CD8-positive, alpha-beta memory T cell (primary cell): ENCODE data around the gene HABP2. TPM values are rescaled to one million over a fixed set of nuclear protein-coding genes. Genes with fewer than 3 reads are reported as not detected.

Experiments
- CTCF ChIA-PET: fragments of 350-600 bp; sonication (Branson Sonifier 250); formaldehyde crosslinking; loops from one replicate; lab custom pipeline; 2021; ENCODE audit warnings: antibody characterized with exemption; lab: Charles Lee
- POLR2A ChIA-PET: fragments of 350-600 bp; sonication (Branson Sonifier 250); formaldehyde crosslinking; loops from one replicate; lab custom pipeline; 2021; ENCODE audit warnings: antibody characterized with exemption; lab: Charles Lee
- DNase-seq, 5 donors: peaks; one replicate each; pipeline versions ENCODE4 v3.0.0 to v3.0.0-alpha.2; 2020 to 2022; ENCODE audit warnings: mixed read lengths in 1 of 5
- H3K27ac ChIP-seq: one replicate; pipeline ENCODE4 v1.7.0; 2013; ENCODE audit warnings: low read depth, mild to moderate bottlenecking, low read length, moderate library complexity
- H3K27me3 ChIP-seq: 2 replicates; pipeline ENCODE4 v1.7.0; 2013; ENCODE audit warnings: low read length, mild to moderate bottlenecking; ENCODE audit not compliant: insufficient read depth, poor library complexity, severe bottlenecking
- H3K36me3 ChIP-seq: 2 replicates; pipeline ENCODE4 v1.7.0; 2013; ENCODE audit warnings: mild to moderate bottlenecking, low read length, moderate library complexity; ENCODE audit not compliant: insufficient read depth
- H3K4me1 ChIP-seq: 2 replicates; pipeline ENCODE4 v1.7.0; 2013; ENCODE audit warnings: mild to moderate bottlenecking, low read length, moderate library complexity; ENCODE audit not compliant: insufficient read depth
- H3K4me3 ChIP-seq: 2 replicates; pipeline ENCODE4 v1.7.0; 2013; ENCODE audit warnings: mild to moderate bottlenecking, low read length
- H3K9me3 ChIP-seq: 2 replicates; pipeline ENCODE4 v1.7.0; 2013; ENCODE audit warnings: mild to moderate bottlenecking, low read length
- H3K27ac Mint-ChIP-seq, 8 donors: one replicate each; pipeline ENCODE4 v1.8.0; 2020 to 2021; ENCODE audit warnings: mixed read lengths in 8 of 8, mild to moderate bottlenecking in 6 of 8, inconsistent platforms in 3 of 8, moderate library complexity in 3 of 8
- H3K27me3 Mint-ChIP-seq, 2 donors: one replicate each; pipeline ENCODE4 v1.8.0; 2020 to 2021; ENCODE audit warnings: mixed read lengths in 2 of 2, mild to moderate bottlenecking in 1 of 2, moderate library complexity in 1 of 2
- H3K36me3 Mint-ChIP-seq, 3 donors: one replicate each; pipeline ENCODE4 v1.8.0; 2020 to 2021; ENCODE audit warnings: mixed read lengths in 3 of 3, inconsistent platforms in 1 of 3, mild to moderate bottlenecking in 1 of 3
- H3K4me1 Mint-ChIP-seq, 3 donors: one replicate each; pipeline ENCODE4 v1.8.0; 2020 to 2021; ENCODE audit warnings: mixed read lengths in 3 of 3, inconsistent platforms in 1 of 3, mild to moderate bottlenecking in 1 of 3
- H3K4me3 Mint-ChIP-seq, 7 donors: one replicate each; pipeline ENCODE4 v1.8.0; 2020 to 2021; ENCODE audit warnings: mixed read lengths in 7 of 7, mild to moderate bottlenecking in 6 of 7, moderate library complexity in 4 of 7, inconsistent platforms in 2 of 7
- H3K9me3 Mint-ChIP-seq, 5 donors: one replicate each; pipeline ENCODE4 v1.8.0; 2020 to 2022; ENCODE audit warnings: mixed read lengths in 5 of 5, mild to moderate bottlenecking in 3 of 5, moderate library complexity in 2 of 5, inconsistent platforms in 1 of 5
- polyA plus RNA-seq: library from polyadenylated mRNA; unstranded; fragments of 300-500 nt; fragmentation: Illumina TruSeq; gene quantifications from one replicate; pipeline ENCODE4 v1.2.3, GENCODE V29; 2021
- total RNA-seq, 2 experiments: library from RNA; stranded (reverse); gene quantifications; one replicate each; pipeline ENCODE4 v1.2.3, GENCODE V29; 2021

HABP2 gene
- total and polyA plus RNA-seq, 3 experiments from 2014 or later = not detected

DNA sequence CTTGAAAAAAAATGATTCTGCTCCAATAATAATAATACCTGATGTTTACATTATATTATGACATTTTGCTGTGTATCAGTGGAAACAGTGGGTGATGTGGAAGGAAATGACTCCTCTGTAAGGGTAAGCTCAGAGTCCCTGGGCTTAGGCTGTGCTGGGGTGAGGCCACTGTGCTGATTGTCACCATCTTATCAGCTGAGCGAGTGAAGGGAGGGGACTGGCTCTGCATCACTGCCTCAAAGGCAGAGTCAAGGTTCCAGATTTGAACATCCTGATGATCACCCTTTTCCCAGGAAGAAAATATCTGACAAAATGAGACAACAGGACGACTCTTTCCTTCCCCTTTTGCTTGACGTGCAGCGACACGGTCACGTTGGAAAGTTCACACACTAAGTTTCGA, 24.0 kb upstream of the HABP2 start:
- H3K4me3 Mint-ChIP-seq = no peak overlapping the region
- no peaks in the 10 kb centered on the region for H3K4me1 Mint-ChIP-seq
- DNase-seq = no peak
- no peaks in the 10 kb centered on the region for H3K4me1 ChIP-seq
- H3K9me3 ChIP-seq = no peaks in the 10 kb centered on the region
- no peaks in the 10 kb centered on the region for H3K27me3 ChIP-seq
- CTCF ChIA-PET = no interaction called here
- POLR2A ChIA-PET = no interaction called here
- peaks cover 0 to 2% (median 0%) of the 10 kb centered on the region in 5 donors for H3K9me3 Mint-ChIP-seq
- H3K27ac ChIP-seq = no peak overlapping the region
- H3K4me3 ChIP-seq = no peak overlapping the region
- H3K36me3 ChIP-seq = no peaks in the 10 kb centered on the region
- no peak overlapping the region for H3K27ac Mint-ChIP-seq
- H3K36me3 Mint-ChIP-seq = no peaks in the 10 kb centered on the region
- H3K27me3 Mint-ChIP-seq = peaks cover 13 to 18% of the 10 kb centered on the region in 2 donors

DNA sequence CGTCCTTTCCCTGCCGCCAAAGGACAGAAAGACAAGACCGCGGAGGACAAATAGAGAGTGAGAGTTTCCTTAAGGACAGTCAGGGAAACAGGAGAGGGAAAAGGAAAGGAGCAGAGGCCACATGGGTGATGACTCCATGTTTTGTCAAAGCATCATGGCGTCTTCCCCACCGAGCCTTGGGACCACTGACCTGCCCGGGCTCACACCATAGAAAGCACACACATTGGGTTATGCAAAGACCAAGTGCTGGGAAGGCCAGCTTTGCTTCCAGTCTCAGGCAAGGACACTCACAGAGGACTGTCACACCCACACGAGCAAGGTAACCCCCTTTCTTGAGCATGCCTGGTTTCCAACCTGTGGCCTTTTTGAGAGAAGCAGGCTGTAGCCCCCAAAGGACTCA, 23.3 kb upstream of the HABP2 start:
- Histone ChIP-seq H3K4me1 (no peaks in the 10 kb centered on the region), H3K27me3 (no peaks in the 10 kb centered on the region), H3K9me3 (no peaks in the 10 kb centered on the region), H3K36me3 (no peaks in the 10 kb centered on the region), H3K4me3 (no peak overlapping the region), H3K27ac (no peak overlapping the region)
- Mint-ChIP-seq H3K4me1 (no peaks in the 10 kb centered on the region), H3K4me3 (no peak overlapping the region), H3K36me3 (no peaks in the 10 kb centered on the region), H3K27me3 (peaks cover 13 to 18% of the 10 kb centered on the region in 2 donors), H3K27ac (no peak overlapping the region), H3K9me3 (peaks cover 0 to 2% (median 0%) of the 10 kb centered on the region in 5 donors)
- POLR2A ChIA-PET = no interaction called here
- CTCF ChIA-PET = no interaction called here
- DNase-seq = no peak

GRCh38 chr10:113530476-113530875, 22.4 kb upstream of the HABP2 start:
- no peaks in the 10 kb centered on the region for H3K4me1 Mint-ChIP-seq
- H3K36me3 Mint-ChIP-seq = no peaks in the 10 kb centered on the region
- Histone ChIP-seq H3K4me3 (no peak overlapping the region), H3K36me3 (no peaks in the 10 kb centered on the region), H3K9me3 (no peaks in the 10 kb centered on the region), H3K27me3 (no peaks in the 10 kb centered on the region), H3K4me1 (no peaks in the 10 kb centered on the region), H3K27ac (no peak overlapping the region)
- ChIA-PET CTCF (no interaction called here), POLR2A (no interaction called here)
- DNase-seq = no peak
- peaks cover 11 to 27% of the 10 kb centered on the region in 2 donors for H3K27me3 Mint-ChIP-seq
- peaks cover 0 to 2% (median 0%) of the 10 kb centered on the region in 5 donors for H3K9me3 Mint-ChIP-seq
- H3K27ac Mint-ChIP-seq = no peak overlapping the region
- no peak overlapping the region for H3K4me3 Mint-ChIP-seq

- CTCF ChIA-PET = no interaction called here
- Mint-ChIP-seq H3K4me3 (no peak overlapping the region), H3K27ac (no peak overlapping the region)
Measured at GRCh38 chr10:113532724-113533123, 20.1 kb upstream of the HABP2 start.

DNA sequence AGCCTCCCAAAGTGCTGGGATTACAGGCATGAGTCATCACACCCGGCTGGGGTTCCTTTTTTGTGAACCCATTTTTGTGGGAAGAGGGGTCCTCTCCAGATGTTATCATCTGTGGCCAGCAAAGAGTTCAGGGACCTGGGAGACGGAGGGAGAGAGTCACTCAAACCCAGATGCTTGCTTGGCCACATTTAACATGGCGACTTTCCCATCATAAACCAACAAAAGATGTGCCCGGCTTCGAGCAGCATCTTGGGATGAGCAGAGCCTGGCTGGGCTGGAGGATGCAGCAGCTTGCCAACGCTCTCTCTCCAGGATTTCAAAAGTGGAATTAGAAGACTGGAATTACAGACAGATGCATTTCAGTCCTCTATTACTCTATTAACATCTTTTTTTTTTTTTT, 19.1 kb upstream of the HABP2 start:
- Mint-ChIP-seq H3K4me1 (no peaks in the 10 kb centered on the region), H3K4me3 (no peak overlapping the region), H3K27me3 (peaks cover 14 to 34% of the 10 kb centered on the region in 2 donors), H3K27ac (no peak overlapping the region), H3K9me3 (peaks cover 0 to 2% (median 0%) of the 10 kb centered on the region in 5 donors), H3K36me3 (no peaks in the 10 kb centered on the region)
- H3K36me3 ChIP-seq = no peaks in the 10 kb centered on the region
- ChIA-PET POLR2A (no interaction called here), CTCF (no interaction called here)
- no peaks in the 10 kb centered on the region for H3K4me1 ChIP-seq
- DNase-seq = no peak
- H3K9me3 ChIP-seq = no peaks in the 10 kb centered on the region
- H3K27me3 ChIP-seq = no peaks in the 10 kb centered on the region
- H3K27ac ChIP-seq = no peak overlapping the region
- no peak overlapping the region for H3K4me3 ChIP-seq

More at GRCh38 chr10:113532724-113533123, 20.1 kb upstream of the HABP2 start:
- no peaks in the 10 kb centered on the region for H3K9me3 ChIP-seq
- Mint-ChIP-seq H3K27me3 (peaks cover 14 to 34% of the 10 kb centered on the region in 2 donors), H3K4me1 (no peaks in the 10 kb centered on the region), H3K36me3 (no peaks in the 10 kb centered on the region), H3K9me3 (peaks cover 0 to 2% (median 0%) of the 10 kb centered on the region in 5 donors)
- H3K27ac ChIP-seq = no peak overlapping the region
- H3K4me1 ChIP-seq = no peaks in the 10 kb centered on the region
- H3K27me3 ChIP-seq = no peaks in the 10 kb centered on the region
- POLR2A ChIA-PET = no interaction called here
- H3K4me3 ChIP-seq = no peak overlapping the region
- H3K36me3 ChIP-seq = no peaks in the 10 kb centered on the region
- no peak for DNase-seq

GRCh38 chr10:113534423-113534822, 18.4 kb upstream of the HABP2 start:
- CTCF ChIA-PET = no interaction called here
- Mint-ChIP-seq H3K4me1 (no peaks in the 10 kb centered on the region), H3K4me3 (no peak overlapping the region)

GRCh38 chr10:113537672-113538071, 15.2 kb upstream of the HABP2 start:
- H3K36me3 ChIP-seq = no peaks in the 10 kb centered on the region
- no peak for DNase-seq
- H3K9me3 ChIP-seq = no peaks in the 10 kb centered on the region
- H3K4me3 Mint-ChIP-seq = no peak overlapping the region
- no peaks in the 10 kb centered on the region for H3K27me3 ChIP-seq
- H3K27ac Mint-ChIP-seq = peak overlapping the region in 1 of 8 donors; percentile 56
- CTCF ChIA-PET = no interaction called here
- H3K27me3 Mint-ChIP-seq = peaks cover 7 to 49% of the 10 kb centered on the region in 2 donors
- no peaks in the 10 kb centered on the region for H3K4me1 ChIP-seq
- no peak overlapping the region for H3K4me3 ChIP-seq
- H3K4me1 Mint-ChIP-seq = no peaks in the 10 kb centered on the region
- no peaks in the 10 kb centered on the region for H3K36me3 Mint-ChIP-seq
- no peak overlapping the region for H3K27ac ChIP-seq
- H3K9me3 Mint-ChIP-seq = peaks cover 0 to 2% (median 0%) of the 10 kb centered on the region in 5 donors
- POLR2A ChIA-PET = no interaction called here

More at GRCh38 chr10:113534423-113534822, 18.4 kb upstream of the HABP2 start:
- peaks cover 10 to 39% of the 10 kb centered on the region in 2 donors for H3K27me3 Mint-ChIP-seq
- Histone ChIP-seq H3K27me3 (no peaks in the 10 kb centered on the region), H3K27ac (no peak overlapping the region), H3K4me3 (no peak overlapping the region), H3K4me1 (no peaks in the 10 kb centered on the region), H3K9me3 (no peaks in the 10 kb centered on the region), H3K36me3 (no peaks in the 10 kb centered on the region)
- no peak overlapping the region for H3K27ac Mint-ChIP-seq
- no peaks in the 10 kb centered on the region for H3K36me3 Mint-ChIP-seq
- no peak for DNase-seq
- peaks cover 0 to 2% (median 0%) of the 10 kb centered on the region in 5 donors for H3K9me3 Mint-ChIP-seq
- POLR2A ChIA-PET = no interaction called here

GRCh38 chr10:113538151-113538550, 14.7 kb upstream of the HABP2 start:
- H3K36me3 Mint-ChIP-seq = no peaks in the 10 kb centered on the region
- Histone ChIP-seq H3K36me3 (no peaks in the 10 kb centered on the region), H3K9me3 (no peaks in the 10 kb centered on the region), H3K27me3 (no peaks in the 10 kb centered on the region), H3K4me3 (no peak overlapping the region), H3K4me1 (no peaks in the 10 kb centered on the region), H3K27ac (no peak overlapping the region)
- ChIA-PET CTCF (no interaction called here), POLR2A (no interaction called here)
- no peaks in the 10 kb centered on the region for H3K4me1 Mint-ChIP-seq
- no peak overlapping the region for H3K4me3 Mint-ChIP-seq
- peaks cover 5 to 45% of the 10 kb centered on the region in 2 donors for H3K27me3 Mint-ChIP-seq
- H3K27ac Mint-ChIP-seq = peak overlapping the region in 1 of 8 donors; percentile 56
- H3K9me3 Mint-ChIP-seq = peaks cover 0 to under 1% (median 0%) of the 10 kb centered on the region in 5 donors
- DNase-seq = no peak
